Esophagus squamous epithelium (tissue), 5 donors: ENCODE measurements around the gene EFHC1. TPM values are rescaled to one million over a fixed set of nuclear protein-coding genes. Genes with fewer than 3 reads are reported as not detected.

Experiments
- DNase-seq: peaks from one replicate; lab custom pipeline; 2025; lab: John Stamatoyannopoulos, UW
- H3K27ac ChIP-seq, 4 donors: fragments of 200-600 bp; sonication (generic); one replicate each; pipeline ENCODE4 v1.5.1; 2016 to 2019; ENCODE audit warnings: mild to moderate bottlenecking in 1 of 4
- H3K27me3 ChIP-seq, 4 donors: fragments of 200-600 bp; sonication (generic); 1 replicate in 3 of 4; 2 replicates in 1 of 4; pipeline versions ENCODE4 v1.5.1 to v1.6.0; 2017 to 2021; ENCODE audit warnings: antibody characterized with exemption in 1 of 4
- H3K36me3 ChIP-seq, 3 donors: fragments of 200-600 bp; sonication (generic); one replicate each; pipeline ENCODE4 v1.5.1; 2016 to 2019
- H3K4me1 ChIP-seq, 3 donors: fragments of 200-600 bp; sonication (generic); one replicate each; pipeline ENCODE4 v1.5.1; 2017 to 2019
- H3K4me3 ChIP-seq, 4 donors: fragments of 200-600 bp; sonication (generic); 1 replicate in 3 of 4; 2 replicates in 1 of 4; pipeline ENCODE4 v1.5.1; 2016 to 2019; ENCODE audit warnings: mild to moderate bottlenecking in 2 of 4, moderate library complexity in 1 of 4
- H3K9me3 ChIP-seq, 3 donors: fragments of 200-600 bp; sonication (generic); one replicate each; pipeline ENCODE4 v1.5.1; 2016 to 2019
- CTCF ChIP-seq, 6 experiments: fragments of 450-650 bp in 4 of 6; fragments of 200-600 bp in 2 of 6; sonication (generic) in 2 of 6; IDR thresholded peaks; one replicate each; pipeline ENCODE4 v1.5.1; 2016 to 2019; ENCODE audit warnings: antibody characterized with exemption in 6 of 6, mild to moderate bottlenecking in 4 of 6, moderate library complexity in 4 of 6
- POLR2A ChIP-seq, 4 donors: fragments of 450-650 bp; IDR thresholded peaks; one replicate each; pipeline ENCODE4 v1.6.1; 2017; ENCODE audit warnings: antibody characterized with exemption in 4 of 4, mild to moderate bottlenecking in 4 of 4, moderate library complexity in 3 of 4
- WGBS, 2 donors: methylation state at CpG; one replicate each; pipeline ENCODE4 v1.1.5; 2018; 5-methylcytosine and 5-hydroxymethylcytosine counted together
- intact Hi-C: fragments of 100-400 bp; cut with DNase I; formaldehyde crosslinking; loops from one replicate; pipeline ENCODE4 v1.15.0; 2022
- total RNA-seq, 4 donors: library from RNA; depleted of rRNA; stranded (reverse); fragments of >200 nt; gene quantifications; one replicate each; pipeline ENCODE4 v1.1.0, GENCODE V29; 2016
- donor health status: DM: yes; HTN: yes; CAD: no.

Gene EFHC1
- total RNA-seq, 4 donors from 2014 or later = 4.0 to 17.5 (median 9.9) TPM

GRCh38 chr6:52536424-52536916 is 116.3 kb downstream of the EFHC1 start:
- no peak for TF ChIP-seq CTCF (IDR thresholded peaks at IDR 0.05)
- TF ChIP-seq POLR2A (IDR thresholded peaks at IDR 0.05) = no peak
- Histone ChIP-seq H3K27ac (no peak overlapping the region), H3K4me3 (no peak overlapping the region), H3K4me1 (peaks cover 0 to 48% (median 28%) of the 10 kb centered on the region in 3 donors), H3K27me3 (no peaks in the 10 kb centered on the region), H3K36me3 (peaks cover 0 to 23% (median 0%) of the 10 kb centered on the region in 3 donors), H3K9me3 (no peaks in the 10 kb centered on the region)
- DNase-seq = no peak
- intact Hi-C loops = no loop called here
- WGBS, 2 donors = 67 to 83% methylated on average over 3 to 6 of the region's 6 CpGs

DNA sequence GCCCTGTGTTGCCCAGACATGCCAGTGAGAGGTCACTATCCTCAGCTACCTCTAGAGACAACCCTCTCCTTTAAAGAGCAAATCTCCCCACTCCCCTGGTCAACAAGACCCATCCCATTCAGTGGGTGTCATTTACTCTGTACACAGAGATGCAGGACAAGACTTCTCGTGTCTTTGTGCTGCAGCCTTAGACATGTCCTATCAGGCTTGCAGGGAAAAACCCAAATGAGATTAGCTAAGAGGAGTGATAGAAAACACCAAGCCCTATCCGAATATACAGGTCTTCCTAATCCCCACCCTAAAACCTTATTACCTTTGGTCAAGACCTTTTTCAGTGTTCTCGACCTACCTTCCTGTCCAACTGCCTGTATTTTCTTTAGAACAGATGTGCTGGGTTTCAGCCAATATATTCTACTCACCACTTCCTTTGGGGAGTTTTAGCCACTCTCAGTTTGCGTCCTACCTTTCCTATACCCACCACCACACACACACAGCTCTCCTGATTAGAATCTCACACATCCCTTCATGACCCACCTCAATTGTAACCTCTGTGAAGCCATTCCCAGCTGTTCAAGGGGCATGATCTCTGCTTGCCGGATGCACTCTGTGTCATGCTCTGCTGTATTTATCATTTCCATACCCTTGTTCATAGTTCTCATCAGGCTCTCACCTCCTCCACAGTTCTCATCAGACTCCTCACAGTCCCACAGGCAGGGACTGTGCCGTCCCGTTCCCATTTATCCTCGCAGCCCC is 117.0 kb downstream of the EFHC1 start:
- 45 to 51% methylated on average over 5 to 8 of the region's 8 CpGs for WGBS, 2 donors
- Histone ChIP-seq H3K36me3 (peaks cover 0 to 23% (median 0%) of the 10 kb centered on the region in 3 donors), H3K27ac (peak overlapping the region in 1 of 4 donors; percentile 17), H3K4me3 (no peak overlapping the region), H3K9me3 (no peaks in the 10 kb centered on the region), H3K27me3 (no peaks in the 10 kb centered on the region), H3K4me1 (peaks cover 0 to 48% (median 28%) of the 10 kb centered on the region in 3 donors)
- intact Hi-C loops = no loop called here
- DNase-seq = no peak
- TF ChIP-seq POLR2A (IDR thresholded peaks at IDR 0.05) = no peak
- TF ChIP-seq CTCF (IDR thresholded peaks at IDR 0.05) = no peak

GRCh38 chr6:52538252-52538900 is 118.2 kb downstream of the EFHC1 start:
- Histone ChIP-seq H3K4me3 (no peak overlapping the region), H3K27ac (peak overlapping the region in 1 of 4 donors; percentile 16), H3K9me3 (no peaks in the 10 kb centered on the region), H3K36me3 (peaks cover 0 to 22% (median 0%) of the 10 kb centered on the region in 3 donors), H3K4me1 (peaks cover 0 to 55% (median 28%) of the 10 kb centered on the region in 3 donors), H3K27me3 (no peaks in the 10 kb centered on the region)
- no peak for DNase-seq
- WGBS, 2 donors = 65 to 75% methylated on average over 3 to 4 of the region's 5 CpGs
- TF ChIP-seq CTCF (IDR thresholded peaks at IDR 0.05) = no peak
- no peak for TF ChIP-seq POLR2A (IDR thresholded peaks at IDR 0.05)
- intact Hi-C loops = no loop called here

DNA sequence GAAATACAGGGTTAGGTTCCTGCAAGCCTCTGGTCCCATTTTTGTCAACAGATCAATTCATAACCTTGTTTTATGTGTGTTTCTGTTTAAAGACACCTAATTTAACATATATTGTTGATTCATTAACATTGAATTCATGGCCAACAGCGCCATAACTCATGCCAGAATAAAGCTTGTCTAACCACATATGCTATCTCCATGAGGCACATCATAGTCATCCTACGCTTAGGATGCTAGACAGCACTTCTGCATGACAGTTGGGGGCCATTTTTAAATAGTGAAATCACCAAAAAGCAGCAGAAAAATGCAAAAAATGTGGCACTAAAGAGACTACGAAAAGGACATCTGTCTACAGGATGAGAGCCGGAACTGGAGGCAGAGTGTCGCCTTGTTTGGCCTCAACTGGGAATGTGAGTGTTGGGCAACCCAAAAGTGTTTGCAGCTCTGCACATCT is 118.8 kb downstream of the EFHC1 start:
- Histone ChIP-seq H3K27ac (no peak overlapping the region), H3K9me3 (no peaks in the 10 kb centered on the region), H3K36me3 (peaks cover 0 to 19% (median 0%) of the 10 kb centered on the region in 3 donors), H3K4me1 (peaks cover 0 to 60% (median 32%) of the 10 kb centered on the region in 3 donors), H3K4me3 (no peak overlapping the region), H3K27me3 (no peaks in the 10 kb centered on the region)
- DNase-seq = no peak
- 88% methylated on average over 5 of the region's 5 CpGs for WGBS, 2 donors
- TF ChIP-seq CTCF (IDR thresholded peaks at IDR 0.05) (no peak), POLR2A (IDR thresholded peaks at IDR 0.05) (no peak)
- intact Hi-C loops = no loop called here

DNA sequence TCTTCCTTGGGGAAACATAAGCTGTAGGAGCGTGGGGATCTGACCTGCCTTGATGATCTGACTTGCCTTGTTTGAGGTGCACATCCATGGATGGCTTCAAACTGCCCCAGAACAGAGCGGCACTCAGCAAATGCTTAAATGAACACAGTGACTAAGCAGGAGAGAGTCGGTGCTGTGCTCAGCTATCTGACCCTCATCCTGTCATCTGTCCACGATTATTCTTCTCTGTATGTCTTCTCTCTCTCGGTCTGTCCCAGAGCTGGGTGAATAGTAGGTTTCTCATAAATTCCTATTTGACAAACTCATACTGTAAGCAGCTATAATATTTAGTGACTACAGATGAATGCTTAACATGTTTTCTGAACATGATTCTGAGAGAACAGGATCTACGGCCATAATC is 119.5 kb downstream of the EFHC1 start:
- no peaks in the 10 kb centered on the region for H3K27me3 ChIP-seq
- peaks cover 0 to 66% (median 39%) of the 10 kb centered on the region in 3 donors for H3K4me1 ChIP-seq
- TF ChIP-seq POLR2A (IDR thresholded peaks at IDR 0.05) = no peak
- no peak for TF ChIP-seq CTCF (IDR thresholded peaks at IDR 0.05)
- peak overlapping the region in 1 of 4 donors; percentile 29 for H3K27ac ChIP-seq
- peaks cover 0 to 12% (median 0%) of the 10 kb centered on the region in 3 donors for H3K36me3 ChIP-seq
- intact Hi-C loops = no loop called here
- H3K4me3 ChIP-seq = no peak overlapping the region
- 66 to 88% methylated on average over 6 of the region's 6 CpGs for WGBS, 2 donors
- H3K9me3 ChIP-seq = no peaks in the 10 kb centered on the region
- DNase-seq = no peak
